CD1c-positive myeloid dendritic cell (primary cell): ENCODE measurements around the gene WNK2.

Experiments
- DNase-seq: peaks from one replicate; pipeline ENCODE4 v3.0.0-alpha.2; 2016; ENCODE audit errors: extremely low spot score

Gene WNK2

DNA sequence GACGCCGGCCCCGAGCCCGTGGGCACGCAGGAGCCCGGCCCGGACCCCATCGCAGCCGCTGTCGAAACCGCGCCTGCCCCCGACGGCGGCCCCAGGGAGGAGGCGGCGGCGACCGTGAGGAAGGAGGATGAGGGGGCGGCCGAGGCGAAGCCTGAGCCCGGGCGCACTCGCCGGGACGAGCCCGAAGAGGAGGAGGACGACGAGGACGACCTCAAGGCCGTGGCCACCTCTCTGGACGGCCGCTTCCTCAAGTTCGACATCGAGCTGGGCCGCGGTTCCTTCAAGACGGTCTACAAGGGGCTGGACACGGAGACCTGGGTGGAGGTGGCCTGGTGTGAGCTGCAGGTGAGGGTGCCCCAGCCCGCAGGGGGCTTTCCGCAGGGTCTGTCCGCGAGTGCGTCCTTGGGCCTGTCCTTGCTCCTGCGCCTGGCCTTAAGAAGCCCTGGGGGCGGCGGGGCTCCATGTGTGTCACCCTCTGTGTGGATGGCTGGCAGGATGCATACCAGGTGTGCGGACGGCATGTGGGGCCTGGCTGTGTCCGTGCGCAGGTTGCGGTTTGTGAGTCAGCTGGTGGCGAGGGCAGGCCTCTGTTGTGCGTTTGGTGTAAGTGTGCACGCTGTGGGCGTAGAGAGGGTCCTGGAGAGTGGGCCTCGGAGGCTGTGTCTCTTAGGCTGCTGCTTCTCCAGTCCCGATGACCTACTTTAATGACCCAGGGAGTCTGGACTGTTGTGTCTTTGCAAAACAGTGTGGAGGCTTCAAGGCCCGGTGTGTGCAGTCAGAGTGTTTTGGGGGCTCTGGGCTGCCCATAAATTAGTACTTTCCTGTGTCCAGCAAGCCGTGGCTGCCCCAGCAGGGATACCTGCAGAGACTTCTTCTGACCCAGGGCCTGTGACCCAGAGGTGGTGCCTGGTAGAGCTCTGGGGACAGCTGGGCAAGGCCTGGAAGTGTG is 1.6 kb downstream of the WNK2 start:
- DNase-seq: no peak

DNA sequence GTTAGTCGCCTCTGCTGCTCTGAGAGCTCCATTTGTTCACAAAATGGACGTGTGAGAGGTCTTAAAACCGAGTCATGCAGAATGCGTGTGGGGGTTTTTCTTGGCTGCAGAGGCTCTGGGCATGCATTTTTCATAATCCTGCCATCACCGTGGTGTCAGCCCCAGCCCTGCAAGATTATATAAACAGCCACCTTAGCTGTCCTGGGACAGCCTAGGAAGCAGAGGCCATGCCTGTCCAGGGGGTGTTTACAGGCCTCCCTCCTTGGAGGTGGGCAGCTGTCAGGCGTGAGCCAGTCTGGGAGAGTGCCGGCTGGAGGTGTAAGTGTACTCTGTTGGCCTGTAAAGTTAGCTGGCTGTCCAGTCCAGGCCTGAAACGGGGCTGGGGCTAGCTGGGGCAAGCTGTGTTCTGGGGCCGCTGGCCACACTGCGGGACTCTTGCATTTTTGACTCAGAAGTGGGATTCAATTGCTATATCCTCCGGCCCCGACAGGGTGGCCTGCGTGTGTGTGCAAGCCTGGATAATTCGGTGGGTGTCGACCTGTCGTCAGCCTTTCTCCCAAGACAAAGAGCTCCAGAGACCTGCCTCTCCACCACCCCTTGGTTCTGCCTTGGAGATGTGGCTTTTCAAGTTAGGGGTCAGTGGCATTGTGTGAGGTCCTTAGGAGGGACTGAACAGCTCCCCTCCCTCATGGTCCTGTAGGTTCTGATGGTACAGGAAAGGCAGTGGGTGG is 2.4 kb downstream of the WNK2 start:
- DNase-seq: no peak

DNA sequence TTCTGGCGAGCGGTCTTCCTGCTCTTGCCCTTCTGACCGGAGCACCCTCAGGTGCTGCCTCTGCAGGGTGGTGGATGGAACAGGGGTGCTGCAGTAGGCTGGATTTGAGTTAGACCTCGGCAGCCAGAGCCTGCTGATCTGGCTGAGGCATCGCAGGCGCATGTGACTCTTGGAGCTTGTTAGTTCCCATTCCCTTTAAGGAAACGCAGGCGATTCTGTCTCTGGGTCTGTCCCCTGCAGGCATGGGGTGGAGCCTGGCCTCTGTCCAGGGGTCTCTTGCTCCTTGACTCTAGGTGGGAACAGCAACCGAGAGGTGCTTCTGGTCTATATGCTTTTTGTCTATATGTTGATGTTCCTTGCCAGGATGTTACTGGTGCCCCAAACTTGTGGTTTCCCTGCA is 3.1 kb downstream of the WNK2 start:
- DNase-seq: no peak

DNA sequence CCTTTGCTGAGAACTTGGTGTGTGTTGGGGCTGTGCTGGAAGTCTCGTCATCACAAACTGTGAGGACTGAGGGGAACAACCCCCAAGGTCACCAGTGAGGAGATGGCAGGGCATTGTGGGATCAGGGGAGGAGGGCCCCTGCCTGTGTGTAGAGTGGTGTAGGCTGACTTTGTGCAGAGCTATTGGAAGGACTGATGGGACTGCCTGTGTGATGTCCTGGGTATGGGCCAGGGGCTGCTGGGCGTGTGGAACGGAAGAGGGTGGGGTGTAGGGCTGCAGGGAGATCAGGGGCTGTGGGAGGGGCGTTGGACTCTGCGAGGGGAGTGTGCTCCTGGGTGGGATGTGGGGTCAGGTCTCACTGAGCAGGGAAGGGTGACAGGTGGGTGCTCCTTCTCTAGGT is 3.6 kb downstream of the WNK2 start:
- DNase-seq: no peak

DNA sequence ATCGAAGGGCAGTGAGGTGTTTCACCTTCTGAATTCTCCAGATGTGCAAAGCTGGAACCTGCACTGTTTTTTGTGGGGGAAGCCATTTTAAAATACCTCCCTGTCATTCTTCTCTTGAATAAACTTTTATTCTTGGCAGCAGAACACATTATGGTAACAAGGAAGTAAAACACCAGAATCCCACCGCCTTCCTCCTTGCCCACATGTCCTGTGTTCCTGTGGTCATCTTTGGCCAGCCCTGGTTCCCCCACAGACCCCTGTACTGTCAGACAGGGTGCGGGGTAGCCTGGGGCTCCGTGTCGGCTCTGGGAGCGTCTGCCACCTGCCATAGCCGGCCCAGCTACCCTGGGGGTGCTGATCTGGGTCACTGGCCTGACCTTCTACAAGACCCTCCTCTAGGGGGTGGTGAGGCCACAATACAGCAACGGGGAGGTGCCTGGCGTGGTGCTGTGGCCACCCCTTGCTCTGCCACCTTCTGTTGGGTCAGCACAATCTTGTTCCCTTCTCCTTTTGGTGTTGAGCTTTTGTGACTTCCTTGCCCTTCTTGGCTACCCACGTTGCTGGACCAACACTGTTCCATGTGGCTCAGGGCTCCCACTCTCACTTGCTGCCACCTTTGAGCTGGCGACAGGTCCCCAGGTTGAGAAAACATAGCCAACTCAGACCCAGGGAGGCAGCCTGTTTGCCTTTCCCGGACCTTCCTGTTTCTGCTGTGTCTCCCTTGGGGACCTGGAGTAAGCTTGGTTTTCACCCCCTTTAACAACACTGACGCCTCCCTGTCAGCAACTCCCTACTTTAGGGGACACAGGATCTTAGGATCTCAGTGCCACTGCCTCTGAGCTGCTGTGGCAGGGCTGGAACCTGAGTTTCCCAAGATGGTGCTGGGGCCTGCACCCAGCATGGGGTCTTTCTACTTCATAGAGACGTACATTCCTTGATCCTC is 4.8 kb downstream of the WNK2 start:
- no peak for DNase-seq

DNA sequence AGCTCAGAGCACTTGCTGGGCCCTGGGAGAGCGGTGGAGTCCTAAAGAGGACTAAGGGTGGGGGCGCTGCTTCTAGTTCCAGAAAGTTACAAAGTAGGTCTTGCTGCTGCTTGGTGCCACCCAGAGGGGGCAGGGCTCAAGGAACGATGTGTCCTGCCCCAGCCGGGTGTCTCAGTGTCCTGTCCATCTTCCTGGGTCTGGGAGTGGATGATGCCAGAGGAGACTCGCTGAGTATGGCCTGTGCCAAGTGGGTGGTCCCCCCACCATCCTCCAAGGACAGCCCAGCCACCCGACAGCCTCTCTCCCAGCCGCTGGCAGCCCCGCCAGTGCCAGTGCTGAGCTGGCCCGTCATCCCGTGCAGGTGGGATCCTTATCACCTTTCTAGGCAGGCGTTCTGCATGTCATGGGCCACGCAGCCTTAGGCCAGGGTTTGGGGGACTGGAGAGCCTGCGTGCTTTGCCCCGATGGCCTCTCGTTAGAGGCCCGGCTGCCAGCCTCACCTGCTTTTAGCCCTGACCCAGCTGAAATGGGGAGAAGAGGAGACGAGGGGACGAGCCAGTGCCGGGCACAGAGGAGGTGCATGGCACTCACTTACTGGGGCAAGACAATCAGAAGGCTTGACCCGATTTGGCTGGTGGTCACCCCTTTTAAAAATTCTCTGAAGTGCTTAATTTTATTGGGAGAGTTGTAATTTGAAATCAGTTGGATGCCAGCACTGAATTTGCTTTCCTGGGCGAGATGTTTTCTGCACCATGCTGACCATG is 5.6 kb downstream of the WNK2 start:
- DNase-seq: no peak

DNA sequence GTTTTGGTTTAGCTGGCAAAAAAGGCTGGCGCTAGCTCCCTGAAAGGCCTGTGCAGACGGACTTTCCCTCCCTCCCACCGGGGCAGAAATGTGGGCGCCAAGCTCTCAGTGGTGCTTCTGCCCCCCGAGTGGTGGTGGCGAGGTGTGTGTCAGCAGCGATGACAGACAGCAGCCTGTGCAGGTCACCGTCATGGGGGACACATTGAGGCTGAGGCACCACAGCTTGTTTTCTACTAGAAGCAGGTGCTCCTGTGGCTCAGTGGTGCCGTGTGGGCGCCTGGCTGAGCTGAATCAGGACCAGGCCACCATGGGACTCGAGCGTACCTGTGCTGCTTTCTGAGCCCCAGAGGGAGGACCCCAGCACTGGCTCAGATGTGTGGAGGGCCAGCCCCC is 6.2 kb downstream of the WNK2 start:
- no peak for DNase-seq

DNA sequence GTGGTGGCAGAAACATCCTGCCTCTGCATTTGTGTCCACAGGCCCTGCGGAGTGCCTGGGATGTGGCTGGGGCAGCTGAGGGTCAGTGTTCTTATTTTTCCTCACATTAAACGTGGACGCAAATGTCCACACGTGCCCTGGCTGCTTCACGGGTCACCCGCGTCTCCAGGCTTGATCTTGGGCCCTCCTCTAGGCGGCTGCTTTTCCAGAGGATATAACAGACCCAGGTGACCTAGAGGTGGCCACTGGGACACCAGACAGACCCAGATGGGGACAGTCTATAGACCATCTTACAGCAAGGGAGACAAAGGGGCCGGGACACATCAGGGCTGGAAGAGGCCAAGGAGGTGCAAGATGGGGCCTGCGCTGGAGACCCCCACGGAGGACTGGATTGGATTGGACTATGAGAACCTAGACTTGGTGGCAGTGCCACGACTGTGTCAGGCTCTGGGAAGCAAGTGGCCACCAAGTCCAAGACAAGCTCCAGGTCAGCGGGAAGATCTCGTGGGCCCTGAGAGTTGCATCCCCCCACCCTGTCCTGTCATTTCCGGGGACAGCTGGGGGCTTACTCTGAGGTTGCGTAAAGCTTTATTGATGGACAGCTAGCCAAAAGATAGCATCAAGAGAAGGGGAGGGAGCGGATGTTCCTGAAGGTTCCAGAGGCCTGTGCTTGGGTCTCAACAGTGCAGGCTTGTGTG is 6.9 kb downstream of the WNK2 start:
- no peak for DNase-seq

DNA sequence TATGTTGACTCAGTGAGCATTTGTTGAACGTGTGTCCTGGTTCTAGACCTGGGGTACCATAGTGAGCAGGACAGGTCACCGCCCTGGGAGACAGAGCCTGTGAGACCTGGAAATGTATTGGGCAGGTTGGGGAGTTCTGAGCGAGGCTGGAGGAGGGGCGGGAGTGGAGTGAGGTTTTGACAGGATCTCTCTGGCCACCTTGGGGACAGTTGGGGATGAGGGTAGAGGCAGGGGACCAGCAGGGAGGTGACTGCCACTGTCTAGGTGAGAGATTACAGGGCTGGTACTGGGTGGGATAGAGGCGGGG is 7.4 kb downstream of the WNK2 start:
- no peak for DNase-seq

DNA sequence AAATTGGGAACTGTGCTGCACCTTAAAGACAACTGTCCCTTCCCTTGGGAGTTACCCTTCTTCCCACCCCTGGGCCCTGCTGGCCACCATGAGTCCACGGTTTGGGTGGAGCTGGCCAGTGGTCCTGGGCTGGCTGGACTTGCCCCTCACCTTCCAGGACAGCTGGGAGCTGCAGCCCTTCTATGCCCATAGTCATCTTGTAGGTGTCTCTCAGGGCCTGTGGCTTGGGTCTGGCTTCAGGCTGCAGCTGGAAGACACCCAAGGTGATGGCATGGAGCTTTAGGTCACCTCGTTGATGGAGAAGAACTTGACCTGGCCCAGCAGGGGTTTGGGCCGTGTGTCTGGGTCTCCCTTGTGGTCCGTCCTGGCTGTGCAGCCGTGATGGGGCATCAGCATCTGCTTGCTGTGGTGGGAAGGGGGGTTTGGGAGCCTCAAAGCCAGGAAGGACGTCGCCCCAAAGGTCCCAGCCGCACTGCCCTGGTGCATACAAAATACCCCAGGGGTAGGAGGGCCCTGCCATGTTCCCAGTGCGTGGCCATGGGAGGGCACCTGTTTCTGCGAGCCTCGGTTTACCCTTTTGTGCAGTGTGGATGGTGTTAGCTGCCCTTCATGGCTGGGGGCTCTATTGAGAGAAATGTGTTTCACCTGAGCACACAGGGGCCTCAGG is 8.9 kb downstream of the WNK2 start:
- DNase-seq: no peak

DNA sequence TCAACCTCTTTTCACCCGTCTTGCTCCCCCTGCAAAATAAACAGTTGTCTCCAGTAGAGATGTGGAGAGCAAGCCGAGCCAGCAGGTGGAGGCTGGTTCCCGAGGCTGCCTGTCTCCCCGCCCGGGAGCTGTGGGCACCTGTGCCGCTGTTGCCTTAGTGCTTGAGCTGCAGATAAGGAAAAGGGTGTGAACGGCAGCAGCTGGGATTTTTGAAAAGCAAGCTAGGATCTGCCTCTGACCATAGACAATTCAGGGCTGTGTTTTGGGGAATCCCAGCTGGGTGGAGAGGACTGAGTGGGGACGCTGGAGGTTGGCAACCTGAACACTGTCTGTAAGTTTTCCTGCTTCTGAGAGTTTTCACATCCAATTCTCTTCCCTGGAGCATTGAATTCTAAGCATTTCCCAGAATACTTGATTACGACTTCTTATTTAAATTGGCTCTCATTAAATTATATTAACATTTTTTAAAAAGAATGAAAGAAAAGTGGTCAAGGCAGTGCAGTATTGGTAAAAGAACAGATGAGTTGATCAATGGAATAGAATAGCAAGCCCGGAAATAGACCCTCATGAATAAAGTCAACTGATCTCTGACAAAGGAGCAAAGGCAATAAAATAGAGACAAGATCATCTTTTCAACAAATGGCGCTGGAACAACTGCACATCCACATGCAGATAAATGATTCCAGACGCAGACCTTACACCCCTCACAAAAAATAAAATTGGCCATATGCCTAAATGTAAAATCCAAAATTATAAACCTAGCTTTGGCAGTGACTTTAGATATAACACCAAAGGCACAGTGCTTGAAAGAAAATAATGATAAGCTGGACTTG is 9.7 kb downstream of the WNK2 start:
- no peak for DNase-seq

DNA sequence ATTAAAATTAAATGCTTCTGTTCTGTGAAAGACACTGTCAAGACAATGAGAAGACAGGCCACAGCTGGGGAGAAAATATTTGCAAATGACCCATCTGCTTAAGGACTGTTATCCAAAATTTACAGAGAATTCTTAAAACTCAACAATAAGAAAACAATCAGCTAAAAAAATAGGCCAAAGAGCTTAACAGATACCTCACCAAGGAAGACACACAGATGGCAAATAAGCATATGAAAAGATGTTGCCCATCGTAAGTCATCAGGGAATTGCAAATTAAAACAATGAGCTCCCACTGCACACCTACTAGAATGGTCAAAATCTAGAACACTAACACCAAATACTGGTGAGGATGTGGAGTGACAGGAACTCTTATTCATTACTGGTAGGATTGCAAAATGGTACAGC is 10.3 kb downstream of the WNK2 start:
- DNase-seq: no peak

DNA sequence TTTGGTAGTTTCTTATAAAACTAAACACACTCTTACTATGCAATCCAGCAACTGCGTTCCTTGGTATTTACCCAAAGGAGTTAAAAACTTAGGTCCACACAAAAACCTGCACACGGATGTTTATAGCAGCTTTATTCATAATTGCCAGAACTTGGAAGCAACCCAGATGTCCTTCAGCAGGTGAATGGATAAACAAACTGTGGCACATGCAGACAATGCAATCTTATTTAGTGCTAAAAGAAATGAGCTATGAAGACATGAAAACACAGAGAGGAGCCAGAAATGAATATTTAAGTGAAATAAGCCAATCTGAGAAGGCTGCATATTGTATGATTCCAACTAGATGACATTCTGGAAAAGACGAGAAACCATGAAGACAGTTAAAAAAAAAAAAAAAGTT is 10.7 kb downstream of the WNK2 start:
- DNase-seq: no peak

DNA sequence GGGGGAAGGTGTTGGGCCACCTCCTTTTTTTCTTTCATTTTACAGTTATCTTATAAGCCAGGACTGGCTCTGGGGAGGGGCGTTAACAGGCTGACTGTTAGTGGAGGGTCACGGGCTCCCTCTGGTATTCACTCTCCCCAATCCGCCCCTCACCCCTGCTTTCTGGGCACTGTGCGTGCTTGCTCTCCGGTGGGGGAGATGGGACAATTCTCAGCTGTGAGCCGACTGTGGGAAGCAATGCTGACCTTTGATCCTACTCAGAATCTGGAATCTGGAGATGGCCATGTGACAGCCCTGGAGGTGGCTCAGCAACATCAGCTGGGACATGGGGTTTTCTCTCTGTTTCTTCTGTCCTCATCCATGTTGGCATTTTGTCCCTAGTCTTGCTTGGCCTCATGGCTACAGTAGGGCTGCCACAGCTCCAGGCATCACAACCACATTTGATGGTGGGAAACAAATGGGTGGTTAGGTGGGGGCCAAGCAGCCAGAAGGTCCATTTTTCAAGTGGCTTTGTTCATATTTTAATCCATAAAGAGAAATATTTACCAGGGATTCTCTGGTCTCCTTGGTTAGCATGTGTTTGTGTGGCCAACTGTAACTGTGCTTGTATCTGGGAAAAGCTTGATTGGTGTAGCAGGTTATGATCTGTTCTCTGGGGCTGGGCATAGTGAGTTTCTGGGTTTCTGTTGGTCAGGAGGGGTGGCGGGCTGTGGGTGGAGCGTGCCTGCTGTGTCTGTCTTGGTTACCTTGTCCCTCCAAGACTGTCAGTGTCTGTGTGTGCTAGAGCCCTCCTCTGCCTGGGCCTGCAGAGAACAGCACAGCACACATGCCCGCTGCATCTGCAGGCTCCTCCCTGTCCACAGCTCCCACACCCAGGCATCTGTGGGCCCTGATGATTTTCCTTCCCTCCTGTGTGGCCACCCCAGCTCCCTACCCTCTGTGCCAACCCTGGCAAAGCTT is 12.4 kb downstream of the WNK2 start:
- DNase-seq: no peak

DNA sequence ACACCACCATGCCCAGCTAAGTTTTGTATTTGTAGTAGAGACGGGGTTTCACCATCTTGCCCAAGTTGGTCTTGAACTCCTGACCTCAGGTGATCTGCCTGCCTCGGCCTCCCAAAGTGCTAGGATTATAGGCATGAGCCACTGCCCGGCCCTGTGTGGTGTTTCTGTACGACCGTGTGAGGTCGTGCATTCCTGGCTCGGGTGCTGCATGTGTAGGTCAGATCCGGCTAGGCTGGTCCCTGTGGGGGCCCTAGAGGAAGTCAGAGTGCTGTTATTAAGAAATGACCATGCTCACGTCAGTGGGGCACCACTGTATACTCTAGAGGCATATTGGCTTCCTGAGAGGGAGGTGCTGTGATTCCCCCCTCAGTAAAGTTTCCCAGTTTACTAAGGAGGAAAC is 13.7 kb downstream of the WNK2 start:
- no peak for DNase-seq

DNA sequence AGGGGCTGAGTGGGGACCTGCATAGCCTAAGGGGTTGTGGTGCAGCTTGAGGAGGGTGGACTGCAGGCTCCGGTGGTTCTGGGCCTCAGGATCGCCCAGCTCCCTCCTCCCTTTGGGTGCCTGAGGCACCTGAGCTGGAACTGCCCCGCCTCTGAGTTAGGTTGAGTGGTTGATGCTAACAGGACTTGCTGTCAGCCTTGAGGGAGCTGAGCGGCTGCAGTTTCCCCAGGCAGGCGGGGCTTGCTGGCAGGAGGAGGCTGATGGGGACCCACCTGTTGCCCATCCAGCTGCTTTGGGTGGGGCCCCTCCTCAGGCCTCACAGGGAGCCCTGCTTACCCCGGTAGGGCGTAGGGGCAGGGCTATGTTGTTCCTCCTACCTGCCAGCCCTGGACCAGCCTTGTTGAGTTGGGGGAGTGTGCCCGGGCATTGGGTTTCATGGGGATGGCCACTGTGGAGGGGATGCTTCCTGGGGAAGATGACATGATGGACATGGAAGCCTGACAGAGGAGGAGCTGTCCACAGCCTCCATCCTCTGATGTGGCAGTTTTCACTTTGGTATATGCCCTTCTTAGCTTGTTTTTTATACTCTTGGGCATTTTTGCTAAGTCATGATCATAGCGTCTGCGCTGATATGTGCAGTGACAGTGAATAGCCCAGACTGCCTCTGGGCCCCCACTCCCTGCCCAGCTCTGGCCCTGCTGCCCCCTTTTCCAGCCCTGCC is 14.3 kb downstream of the WNK2 start:
- no peak for DNase-seq

DNA sequence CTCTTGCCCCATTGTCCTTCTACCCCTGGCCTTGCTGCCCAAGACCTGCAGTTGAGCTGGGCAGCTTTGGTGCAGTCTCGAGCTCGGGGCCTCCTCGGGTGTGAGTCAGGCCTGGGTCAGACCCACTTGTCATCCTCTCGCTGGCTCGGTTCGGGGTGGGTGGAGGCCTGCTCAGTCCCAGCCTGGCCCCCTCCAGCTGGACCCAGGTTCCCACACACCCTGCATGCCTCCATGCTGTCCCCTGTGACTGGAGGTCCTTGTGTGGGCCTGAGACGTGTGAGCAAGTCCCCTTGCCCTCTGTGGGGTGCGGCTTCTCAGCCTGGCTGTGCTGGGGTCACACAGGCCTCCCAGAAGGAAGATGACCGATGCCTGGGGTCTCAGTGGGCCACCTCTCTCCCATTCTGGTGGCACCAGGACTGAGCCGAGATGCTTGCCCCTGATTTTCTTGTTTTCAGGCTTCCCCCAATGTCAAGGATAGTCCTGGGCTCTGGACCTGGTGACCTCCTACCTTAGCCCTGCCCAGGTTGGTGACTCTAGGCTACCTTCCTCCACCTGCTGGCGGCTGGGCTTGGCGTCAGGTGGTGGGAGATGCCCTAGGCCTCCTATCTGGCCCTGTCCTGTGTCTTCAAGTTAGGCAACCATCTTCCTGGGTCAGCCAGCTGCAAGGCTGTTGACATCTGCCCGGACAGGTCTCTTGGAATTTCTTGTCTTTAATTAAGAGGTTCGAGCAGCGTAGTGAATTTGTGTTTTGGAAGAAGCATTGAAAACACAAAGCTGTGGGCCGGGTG is 15.1 kb downstream of the WNK2 start:
- no peak for DNase-seq
